Breast epithelium (tissue), 4 donors: ENCODE data around the gene CTR9. TPM values are rescaled to one million over a fixed set of nuclear protein-coding genes. Genes with fewer than 3 reads are reported as not detected.

ENCODE experiments used
- DNase-seq, 2 donors: peaks; one replicate each; pipeline ENCODE4 v3.0.0-alpha.2; 2019; ENCODE audit warnings: low spot score in 2 of 2
- H3K27ac ChIP-seq, 2 donors: fragments of 200-600 bp; sonication (generic) in 1 of 2; one replicate each; pipeline ENCODE4 v1.5.1; 2016 to 2019; ENCODE audit warnings: mild to moderate bottlenecking in 1 of 2
- H3K27me3 ChIP-seq, 2 donors: fragments of 200-600 bp; sonication (generic) in 1 of 2; one replicate each; pipeline versions ENCODE4 v1.5.1 to v1.6.0; 2017 to 2019; ENCODE audit warnings: control low read depth in 1 of 2, mild to moderate bottlenecking in 1 of 2
- H3K36me3 ChIP-seq: fragments of 200-600 bp; one replicate; pipeline ENCODE4 v1.5.1; 2019
- H3K4me1 ChIP-seq, 2 donors: fragments of 200-600 bp; sonication (generic); one replicate each; pipeline ENCODE4 v1.5.1; 2016 to 2019; ENCODE audit warnings: control low read depth in 1 of 2
- H3K4me3 ChIP-seq, 3 donors: fragments of 200-600 bp; sonication (generic); 1 replicate in 2 of 3; 2 replicates in 1 of 3; pipeline ENCODE4 v1.5.1; 2016 to 2019; ENCODE audit warnings: mild to moderate bottlenecking in 3 of 3, moderate library complexity in 2 of 3
- H3K9me3 ChIP-seq, 2 donors: fragments of 200-600 bp; sonication (generic) in 1 of 2; one replicate each; pipeline ENCODE4 v1.5.1; 2016 to 2019; ENCODE audit warnings: control low read depth in 1 of 2
- CTCF ChIP-seq, 3 donors: fragments of 450-650 bp; IDR thresholded peaks; one replicate each; pipeline ENCODE4 v1.5.1; 2016 to 2017; ENCODE audit warnings: antibody characterized with exemption in 3 of 3, mild to moderate bottlenecking in 3 of 3, moderate library complexity in 3 of 3
- POLR2A ChIP-seq: fragments of 450-650 bp; IDR thresholded peaks from one replicate; pipeline ENCODE4 v1.6.1; 2016; ENCODE audit warnings: antibody characterized with exemption, mild to moderate bottlenecking, moderate library complexity
- POLR2AphosphoS5 ChIP-seq, 3 donors: sonication (generic); formaldehyde crosslinking; IDR thresholded peaks; one replicate each; pipeline ENCODE4 v1.6.1; 2017; ENCODE audit warnings: antibody characterized with exemption in 3 of 3
- intact Hi-C: fragments of 100-400 bp; cut with DNase I; formaldehyde crosslinking; loops from one replicate; pipeline ENCODE4 v1.15.1; 2023; ENCODE audit warnings: low total_unique reads
- total RNA-seq, 3 donors: library from RNA; depleted of rRNA; stranded (reverse); fragments of >200 nt; gene quantifications; one replicate each; pipeline ENCODE4 v1.1.0, GENCODE V29; 2016

CTR9 gene
- total RNA-seq, 3 donors from 2014 or later: 24.6 to 35.0 (median 28.5) TPM

GRCh38 chr11:10824888-10825287, 73.8 kb downstream of the CTR9 start:
- H3K27ac ChIP-seq: no peak overlapping the region
- intact Hi-C loops: no loop called here
- DNase-seq: no peak
- no peaks in the 10 kb centered on the region for H3K4me1 ChIP-seq
- H3K36me3 ChIP-seq: no peaks in the 10 kb centered on the region
- no peaks in the 10 kb centered on the region for H3K27me3 ChIP-seq
- no peak for TF ChIP-seq POLR2AphosphoS5 (IDR thresholded peaks at IDR 0.05)
- no peak for TF ChIP-seq POLR2A
- TF ChIP-seq CTCF (IDR thresholded peaks at IDR 0.05): no peak
- H3K9me3 ChIP-seq: no peaks in the 10 kb centered on the region
- no peak overlapping the region for H3K4me3 ChIP-seq

GRCh38 chr11:10828402-10828801, 77.4 kb downstream of the CTR9 start:
- Histone ChIP-seq H3K4me3 (no peak overlapping the region), H3K36me3 (no peaks in the 10 kb centered on the region), H3K4me1 (no peaks in the 10 kb centered on the region), H3K9me3 (no peaks in the 10 kb centered on the region), H3K27ac (no peak overlapping the region), H3K27me3 (no peaks in the 10 kb centered on the region)
- no peak for DNase-seq
- no peak for TF ChIP-seq CTCF (IDR thresholded peaks at IDR 0.05)
- TF ChIP-seq POLR2AphosphoS5 (IDR thresholded peaks at IDR 0.05): no peak
- TF ChIP-seq POLR2A: no peak
- intact Hi-C loops: no loop called here

- no peaks in the 10 kb centered on the region for H3K36me3 ChIP-seq
- H3K27ac ChIP-seq: no peak overlapping the region
- DNase-seq: no peak
- no peaks in the 10 kb centered on the region for H3K9me3 ChIP-seq
- H3K4me1 ChIP-seq: no peaks in the 10 kb centered on the region
- H3K4me3 ChIP-seq: no peak overlapping the region
- TF ChIP-seq POLR2A (no peak), POLR2AphosphoS5 (IDR thresholded peaks at IDR 0.05) (no peak), CTCF (IDR thresholded peaks at IDR 0.05) (no peak)
- H3K27me3 ChIP-seq: no peaks in the 10 kb centered on the region
- intact Hi-C loops: no loop called here
Observed at GRCh38 chr11:10829139-10829538, 78.1 kb downstream of the CTR9 start.

Other genes starting within 250 kb of the CTR9 start
- gene RNF141, start 210.1 kb upstream of the CTR9 start, total RNA-seq: 10 to 100 TPM; 31.1 to 54.1 (median 45.8) TPM
- 100 to 1,000 TPM in 1 of 3 donors, 10 to 100 TPM in 2; 39.2 to 218 (median 51.8) TPM for gene LYVE1, start 182.6 kb upstream of the CTR9 start, total RNA-seq
- 10 to 100 TPM; 10.1 to 16.1 (median 13.2) TPM for gene IRAG1, start 57.5 kb upstream of the CTR9 start, total RNA-seq
- 100 to 1,000 TPM; 385 to 456 (median 416) TPM for gene EIF4G2, start 57.7 kb downstream of the CTR9 start, total RNA-seq
- 10 to 100 TPM; 29.0 to 55.9 (median 33.8) TPM for gene ZBED5, start 106.8 kb downstream of the CTR9 start, total RNA-seq